GM18517 (cell line): Measurements from ENCODE around the gene CACNA1H.

Experiments
- ATAC-seq: cut with Tn5 transposase; IDR thresholded peaks from one replicate; pipeline ENCODE4 v1.9.1; 2021; ENCODE audit warnings: mild to moderate bottlenecking, moderate library complexity; ENCODE audit not compliant: unreplicated experiment

CACNA1H gene

GRCh38 chr16:1152651-1153259, at the start of gene CACNA1H:
CACNA1H (plus strand) TSS chr16:1153106; CDS start chr16:1153738, 632 bp downstream.
- no peak for ATAC-seq

- ATAC-seq = no peak
Observed at GRCh38 chr16:1103636-1103980, 49.3 kb upstream of the CACNA1H start.

- ATAC-seq = no peak
Observed at GRCh38 chr16:1105888-1106620, 46.9 kb upstream of the CACNA1H start.

DNA sequence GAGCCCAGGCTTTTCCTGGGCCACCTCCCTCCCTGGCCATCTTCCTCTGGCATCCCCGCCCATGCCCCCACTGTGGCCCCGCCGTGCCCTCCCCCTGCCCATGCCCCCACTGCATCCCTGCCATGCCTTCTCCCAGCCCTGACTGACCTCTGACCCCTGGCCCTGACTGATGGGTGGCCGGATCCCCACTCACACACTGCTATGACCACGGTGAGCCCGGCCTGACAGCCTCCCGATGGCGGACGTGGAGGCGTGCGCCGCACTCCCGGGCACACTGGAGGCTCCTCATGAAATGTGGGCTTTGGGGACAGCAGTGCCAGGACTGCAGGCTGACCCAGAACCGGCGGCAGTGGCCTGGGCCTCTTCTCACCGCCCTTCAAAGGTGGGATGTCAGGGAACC, 46.2 kb upstream of the CACNA1H start:
- no peak for ATAC-seq

GRCh38 chr16:1107141-1107540, 45.8 kb upstream of the CACNA1H start:
- no peak for ATAC-seq

DNA sequence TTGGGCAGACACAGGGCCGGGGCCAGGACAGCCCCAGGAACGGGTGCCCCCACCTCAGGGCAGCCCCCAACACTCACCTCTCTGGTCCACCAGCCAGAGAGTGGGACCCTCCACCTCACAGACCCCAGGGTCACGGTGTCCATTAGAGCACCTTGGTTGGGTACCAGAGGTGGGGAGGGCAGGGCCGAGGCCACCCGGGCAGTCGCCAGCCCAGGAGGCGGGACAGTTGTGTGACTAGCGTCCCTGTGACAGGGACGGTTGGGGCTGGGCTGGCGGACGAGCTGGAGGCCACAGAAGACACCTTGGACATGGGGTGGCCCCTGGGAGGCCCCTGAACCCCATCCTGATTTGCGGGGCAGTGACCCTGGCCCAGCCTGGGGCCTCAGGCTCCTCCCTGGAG, 45.2 kb upstream of the CACNA1H start:
- no peak for ATAC-seq

DNA sequence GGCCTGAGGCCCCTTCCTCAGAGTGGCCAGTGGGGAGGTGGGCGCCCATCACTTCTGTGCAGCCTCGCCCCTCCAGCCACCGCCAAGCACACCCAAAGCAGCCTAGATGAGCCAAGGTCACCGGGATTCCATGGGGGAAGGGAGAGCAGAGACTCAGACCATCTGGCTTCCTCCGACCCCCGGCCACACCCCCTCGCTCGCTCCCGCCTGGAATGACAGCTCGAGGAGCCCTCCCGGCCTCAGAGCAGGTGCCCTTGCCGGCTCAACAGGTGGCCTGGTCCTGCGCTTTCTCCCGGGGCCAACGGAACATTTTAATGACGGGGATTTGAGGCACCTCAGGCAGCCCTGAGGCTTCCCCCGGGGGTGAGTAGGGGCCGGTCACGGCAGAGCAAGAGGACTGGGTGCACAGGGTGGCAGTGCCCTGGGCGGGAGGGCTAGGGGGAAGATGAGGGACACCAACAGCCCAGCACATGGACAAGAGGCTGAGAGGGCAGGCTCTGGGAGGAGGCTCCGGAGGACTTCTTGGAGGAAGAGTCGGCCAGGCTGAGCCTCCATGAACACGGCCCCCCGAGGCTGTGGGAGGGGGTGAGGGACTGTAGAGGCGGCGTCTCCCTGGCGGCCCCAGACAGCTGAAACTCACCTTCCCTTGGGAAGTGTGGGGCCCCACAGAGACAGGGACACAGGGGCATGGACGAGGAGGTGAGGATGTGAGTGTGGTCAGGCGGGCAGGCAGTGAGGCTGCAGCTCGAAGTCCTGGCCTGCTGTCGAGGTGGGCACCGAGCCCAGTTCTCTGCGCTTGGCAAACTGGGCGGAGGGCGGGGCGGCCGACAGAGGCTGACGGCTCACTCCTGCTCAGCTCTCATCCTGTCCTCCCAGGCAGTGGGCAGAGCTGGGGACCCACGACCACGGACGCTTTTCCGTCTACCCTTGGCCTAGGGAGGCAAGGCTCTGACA, 44.3 kb upstream of the CACNA1H start:
- no peak for ATAC-seq

DNA sequence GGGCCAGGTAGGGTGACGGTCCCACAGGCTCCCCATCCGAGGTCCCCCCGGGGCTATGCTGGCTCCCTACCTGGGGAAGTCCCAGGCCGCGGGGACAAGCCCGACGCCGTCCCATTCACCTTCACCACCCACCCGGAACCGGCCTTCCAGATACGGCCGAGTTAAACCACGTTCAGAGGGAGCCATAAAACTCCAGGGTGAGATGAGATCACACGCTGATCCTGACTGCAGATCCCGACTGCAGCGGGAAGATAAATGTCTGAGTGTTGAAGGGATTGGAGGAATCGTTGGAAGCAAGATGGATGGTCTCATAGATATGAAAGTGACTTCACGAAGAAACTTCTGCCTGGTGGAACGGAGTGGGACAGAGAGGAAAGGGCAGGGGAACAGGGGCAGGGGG, 43.3 kb upstream of the CACNA1H start:
- no peak for ATAC-seq

GRCh38 chr16:1112506-1113184, 40.3 kb upstream of the CACNA1H start:
- ATAC-seq = no peak

- ATAC-seq = no peak
Observed at GRCh38 chr16:1113489-1113888, 39.4 kb upstream of the CACNA1H start.

- no peak for ATAC-seq
Observed at GRCh38 chr16:1113889-1114526, 38.9 kb upstream of the CACNA1H start.

DNA sequence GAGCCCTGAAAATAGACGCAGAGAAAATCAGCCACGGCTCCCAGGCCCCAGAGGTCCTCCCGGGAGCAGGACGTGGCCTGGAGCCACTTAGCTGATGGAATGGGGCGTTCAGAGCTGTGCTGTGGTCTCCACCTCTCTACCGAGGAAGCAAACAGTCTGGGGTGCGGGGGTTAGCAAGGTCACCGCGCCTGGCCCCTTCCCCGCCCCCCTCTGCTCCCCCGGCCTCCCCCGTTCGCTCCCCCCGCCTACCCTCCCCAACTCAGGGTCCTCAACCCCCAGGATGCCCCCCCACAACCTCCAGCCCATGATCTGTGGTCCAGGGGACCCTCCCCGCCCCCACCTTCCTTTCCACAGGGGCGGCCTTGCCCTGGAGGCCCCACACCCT, 36.2 kb upstream of the CACNA1H start:
- ATAC-seq = no peak

GRCh38 chr16:1117176-1117900, 35.6 kb upstream of the CACNA1H start:
- no peak for ATAC-seq

- no peak for ATAC-seq
Observed at GRCh38 chr16:1117926-1118325, 35.0 kb upstream of the CACNA1H start.

GRCh38 chr16:1119129-1119528, 33.8 kb upstream of the CACNA1H start:
- ATAC-seq = no peak

DNA sequence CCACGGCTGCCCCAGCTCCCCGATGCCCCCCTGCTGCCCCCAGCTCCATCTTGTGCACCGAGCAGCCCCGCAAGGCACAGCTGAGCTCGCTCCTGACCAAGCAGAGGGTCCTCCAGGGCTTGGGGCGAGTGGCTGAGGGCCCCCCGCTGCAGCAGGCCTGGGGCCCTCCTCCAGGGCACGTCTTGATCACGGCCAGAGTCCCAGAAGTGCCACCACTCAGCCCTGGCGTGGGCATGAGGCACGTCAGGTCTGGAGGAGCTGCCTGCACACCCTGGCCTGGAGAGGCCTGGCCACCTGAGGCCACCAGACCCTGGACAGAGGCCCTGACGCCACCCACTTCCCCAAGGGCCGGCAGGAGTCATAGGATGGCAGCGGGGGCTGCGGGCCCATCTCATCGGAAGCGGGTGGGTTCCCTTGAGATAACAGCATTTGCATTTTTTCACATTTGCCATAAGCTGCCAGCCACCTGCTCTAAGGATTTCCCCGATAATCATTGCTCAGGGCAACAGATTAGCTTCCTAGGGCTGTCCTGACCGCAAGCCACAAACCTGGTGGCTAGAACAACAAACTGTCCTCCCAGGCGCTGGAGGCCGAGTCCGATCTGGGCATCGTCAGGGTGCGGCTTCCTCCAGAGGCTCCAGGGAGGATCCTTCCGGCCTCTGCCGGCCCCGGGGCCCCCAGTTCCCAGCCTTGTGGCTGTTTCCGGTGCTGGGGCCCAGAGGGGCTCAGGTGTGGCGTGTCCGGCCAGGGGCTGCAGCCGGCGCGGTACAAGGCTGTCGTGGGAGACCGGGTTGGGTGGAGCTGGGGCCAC, 32.9 kb upstream of the CACNA1H start:
- no peak for ATAC-seq

DNA sequence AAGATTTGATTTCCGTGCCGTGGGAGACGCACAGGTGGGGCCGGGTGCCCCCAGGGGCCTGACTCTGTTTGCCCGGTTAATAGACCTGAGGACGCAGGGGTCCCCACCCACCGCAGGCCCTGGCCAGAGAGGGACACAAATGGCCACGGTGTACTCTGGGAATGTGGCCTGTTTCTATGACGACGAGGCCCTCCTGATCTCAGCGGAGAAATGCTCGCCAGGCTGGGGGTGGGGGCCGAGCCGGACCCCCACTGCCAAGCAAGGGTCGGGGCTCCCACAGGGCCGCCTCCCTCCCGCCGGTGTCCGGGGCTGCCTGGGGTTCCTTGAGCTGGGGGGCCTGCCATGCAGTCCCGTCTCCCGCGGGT, 32.3 kb upstream of the CACNA1H start:
- no peak for ATAC-seq

- no peak for ATAC-seq
Observed at GRCh38 chr16:1121009-1121408, 31.9 kb upstream of the CACNA1H start.
